Smooth muscle cell (in vitro differentiated cells): ENCODE data around the gene STK32B. TPM values are rescaled to one million over a fixed set of nuclear protein-coding genes. Genes with fewer than 3 reads are reported as not detected.

Experiments
- DNase-seq: peaks from one replicate; lab custom pipeline; 2025; ENCODE audit not compliant: unreplicated experiment; lab: John Stamatoyannopoulos, UW
- H2AFZ ChIP-seq: fragments of 200-600 bp; sonication (generic); 2 replicates; pipeline ENCODE4 v1.6.0; 2016; ENCODE audit warnings: antibody characterized with exemption, low read depth, mild to moderate bottlenecking
- H3F3A ChIP-seq: fragments of 200-600 bp; sonication (generic); 2 replicates; pipeline ENCODE4 v1.6.0; 2017; ENCODE audit warnings: antibody characterized with exemption, low read depth
- H3K27ac ChIP-seq: fragments of 200-600 bp; sonication (generic); 2 replicates; pipeline ENCODE4 v1.5.1; 2016; ENCODE audit warnings: low read depth, mild to moderate bottlenecking
- H3K27me3 ChIP-seq: fragments of 200-600 bp; sonication (generic); 2 replicates; pipeline ENCODE4 v1.6.1; 2016; ENCODE audit warnings: low read depth, mild to moderate bottlenecking
- H3K36me3 ChIP-seq: fragments of 200-600 bp; sonication (generic); 2 replicates; pipeline ENCODE4 v1.5.1; 2016; ENCODE audit warnings: low read depth
- H3K4me1 ChIP-seq: fragments of 200-600 bp; sonication (generic); 2 replicates; pipeline ENCODE4 v1.5.1; 2016; ENCODE audit warnings: low read depth
- H3K4me2 ChIP-seq: fragments of 200-600 bp; sonication (generic); 2 replicates; pipeline ENCODE4 v1.6.0; 2016; ENCODE audit warnings: mild to moderate bottlenecking
- H3K4me3 ChIP-seq: fragments of 200-600 bp; sonication (generic); 2 replicates; pipeline ENCODE4 v1.5.1; 2016; ENCODE audit warnings: mild to moderate bottlenecking
- H3K79me2 ChIP-seq: fragments of 200-600 bp; sonication (generic); 2 replicates; pipeline ENCODE4 v1.6.0; 2016; ENCODE audit warnings: low read depth, mild to moderate bottlenecking
- H3K9ac ChIP-seq: fragments of 200-600 bp; sonication (generic); 2 replicates; pipeline ENCODE4 v1.6.0; 2016; ENCODE audit warnings: low read depth
- H3K9me3 ChIP-seq: fragments of 200-600 bp; sonication (generic); replicated peaks from 2 replicates; pipeline ENCODE4 v1.5.1; 2016; ENCODE audit warnings: low read depth
- H4K20me1 ChIP-seq: fragments of 200-600 bp; sonication (generic); 2 replicates; pipeline ENCODE4 v1.6.0; 2016; ENCODE audit warnings: low read depth
- CTCF ChIP-seq: fragments of 200-600 bp; sonication (generic); IDR thresholded peaks from 2 replicates; pipeline ENCODE4 v1.5.1; 2017; ENCODE audit warnings: borderline replicate concordance, mild to moderate bottlenecking, antibody characterized with exemption; ENCODE audit not compliant: insufficient read depth, poor library complexity, severe bottlenecking
- WGBS: methylation state at CpG from one replicate; pipeline ENCODE4 v1.1.7; 2016; ENCODE audit warnings: low lambda C conversion rate; 5-methylcytosine and 5-hydroxymethylcytosine counted together
- polyA plus RNA-seq: library from polyadenylated mRNA; unstranded; fragments of >200 nt; fragmentation: Nextera tagmentation; extraction: Ambion mirVana; gene quantifications from 2 replicates; pipeline ENCODE4 v1.2.1, GENCODE V29; 2016
- total RNA-seq: library from RNA; depleted of rRNA; stranded (reverse); fragments of >200 nt; gene quantifications from 2 replicates; pipeline ENCODE4 v1.2.3, GENCODE V29; 2014

The STK32B gene
- total and polyA plus RNA-seq, 2 experiments from 2014 or later, result 3.5 to 4.0 TPM

DNA sequence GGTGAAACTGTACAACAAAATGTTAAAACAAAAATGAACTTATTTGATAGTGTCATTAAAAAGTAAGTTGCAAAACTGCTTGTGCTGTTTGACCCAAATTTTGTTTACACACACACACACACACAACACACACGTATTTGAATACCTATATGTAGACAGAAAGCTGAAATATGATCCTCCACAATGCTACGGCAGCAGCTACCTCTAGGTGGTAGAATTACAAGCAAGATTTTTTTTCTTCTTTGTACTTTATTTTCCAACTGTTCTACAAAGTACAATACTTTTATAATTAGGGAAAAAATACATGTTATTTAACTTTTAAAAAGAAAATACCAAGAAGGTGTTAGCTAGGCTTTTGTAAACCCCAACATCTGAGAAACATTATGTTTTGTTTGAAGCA is 33.2 kb upstream of the STK32B start:
- no peak for DNase-seq
- H3K4me3 ChIP-seq, result peak overlapping the region; percentile 45

DNA sequence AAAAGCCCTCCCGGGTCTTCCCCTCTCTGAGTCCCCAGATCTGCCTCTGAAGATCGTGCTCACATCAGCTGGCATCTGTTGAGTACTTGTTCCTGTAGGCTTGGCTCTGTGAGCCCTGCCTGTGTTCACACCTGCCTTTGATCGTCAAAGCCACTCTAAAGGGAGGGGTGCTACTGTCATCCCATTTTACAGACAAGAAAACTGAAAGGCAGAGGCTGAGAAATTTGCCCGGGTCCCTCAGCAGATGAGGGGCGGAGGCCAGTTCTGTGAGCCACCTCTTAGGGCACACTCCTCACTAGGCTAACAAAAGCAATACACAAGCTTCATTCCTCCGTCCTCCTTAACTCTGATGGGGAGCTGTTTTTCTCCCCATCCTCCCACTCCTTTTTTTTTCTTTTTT is 32.7 kb upstream of the STK32B start:
- Histone ChIP-seq H3K27ac (no peak overlapping the region), H3K4me2 (peak overlapping the region; percentile 84), H3K79me2 (no peaks in the 10 kb centered on the region), H3K9me3 (no peaks in the 10 kb centered on the region), H3K27me3 (no peaks in the 10 kb centered on the region), H2AFZ (no peak overlapping the region), H3F3A (no peaks in the 10 kb centered on the region), H4K20me1 (no peaks in the 10 kb centered on the region), H3K4me1 (peaks cover 7% of the 10 kb centered on the region), H3K4me3 (peak overlapping the region; percentile 45), H3K9ac (no peak overlapping the region), H3K36me3 (no peaks in the 10 kb centered on the region)
- no peak for DNase-seq
- 67% methylated on average over 6 of the region's 6 CpGs for WGBS
- TF ChIP-seq CTCF, result no peak

More for the DNA sequence above, 33.2 kb upstream of the STK32B start:
- H3K27ac ChIP-seq, result no peak overlapping the region
- no peak overlapping the region for H2AFZ ChIP-seq
- no peaks in the 10 kb centered on the region for H4K20me1 ChIP-seq
- H3K9me3 ChIP-seq, result no peaks in the 10 kb centered on the region
- H3K9ac ChIP-seq, result no peak overlapping the region
- peaks cover 7% of the 10 kb centered on the region for H3K4me1 ChIP-seq
- peak overlapping the region; percentile 84 for H3K4me2 ChIP-seq
- no peaks in the 10 kb centered on the region for H3K27me3 ChIP-seq
- no peaks in the 10 kb centered on the region for H3F3A ChIP-seq
- TF ChIP-seq CTCF, result no peak
- 41% methylated on average over 2 of the region's 2 CpGs for WGBS
- no peaks in the 10 kb centered on the region for H3K79me2 ChIP-seq
- no peaks in the 10 kb centered on the region for H3K36me3 ChIP-seq

GRCh38 chr4:5019274-5019673 is 32.0 kb upstream of the STK32B start, which contains the start of gene CYTL1:
CYTL1 (minus strand) TSS chr4:5019458; CDS start chr4:5019445, 13 bp downstream.
- no peaks in the 10 kb centered on the region for H3K79me2 ChIP-seq
- H3K4me2 ChIP-seq, result peak within 1 kb of the TSS; percentile 84
- peaks cover 7% of the 10 kb centered on the region for H3K4me1 ChIP-seq
- H3K4me3 ChIP-seq, result peak within 1 kb of the TSS; percentile 45
- H3K27ac ChIP-seq, result no peak within 1 kb of the TSS
- peak within 1 kb of the TSS; percentile 75 for H2AFZ ChIP-seq
- no peak for DNase-seq
- no peaks in the 10 kb centered on the region for H3F3A ChIP-seq
- no peaks in the 10 kb centered on the region for H4K20me1 ChIP-seq
- no peaks in the 10 kb centered on the region for H3K27me3 ChIP-seq
- no peak within 1 kb of the TSS for H3K9ac ChIP-seq
- H3K9me3 ChIP-seq, result no peaks in the 10 kb centered on the region
- TF ChIP-seq CTCF, result no peak
- WGBS, result 28% methylated on average over 25 of the region's 28 CpGs
- no peaks in the 10 kb centered on the region for H3K36me3 ChIP-seq

GRCh38 chr4:5019796-5020195 is 31.5 kb upstream of the STK32B start:
- no peak overlapping the region for H3K9ac ChIP-seq
- 87% methylated on average over 12 of the region's 12 CpGs for WGBS
- peak overlapping the region; percentile 75 for H2AFZ ChIP-seq
- H3K36me3 ChIP-seq, result no peaks in the 10 kb centered on the region
- no peaks in the 10 kb centered on the region for H3K9me3 ChIP-seq
- H3K4me2 ChIP-seq, result peak overlapping the region; percentile 84
- no peak for TF ChIP-seq CTCF
- H3K4me1 ChIP-seq, result peaks cover 7% of the 10 kb centered on the region
- no peaks in the 10 kb centered on the region for H3K79me2 ChIP-seq
- H4K20me1 ChIP-seq, result no peaks in the 10 kb centered on the region
- no peak overlapping the region for H3K4me3 ChIP-seq
- no peak for DNase-seq
- H3K27ac ChIP-seq, result no peak overlapping the region
- no peaks in the 10 kb centered on the region for H3K27me3 ChIP-seq
- H3F3A ChIP-seq, result no peaks in the 10 kb centered on the region
